Neural cell (in vitro differentiated cells): ENCODE data around the gene RNASE7.

Experiments used
- CTCF ChIP-seq: fragments of 450-650 bp; IDR thresholded peaks from 2 replicates; pipeline ENCODE4 v1.5.1; 2014; ENCODE audit warnings: antibody characterized with exemption, mild to moderate bottlenecking, moderate library complexity; ENCODE audit not compliant: poor library complexity, severe bottlenecking
- MXI1 ChIP-seq: fragments of 450-650 bp; conservative IDR thresholded peaks from 2 replicates; pipeline ENCODE4 v1.6.1; 2014; ENCODE audit warnings: antibody characterized with exemption, mild to moderate bottlenecking; ENCODE audit not compliant: poor library complexity, severe bottlenecking

- TF ChIP-seq MXI1, result no peak
- no peak for TF ChIP-seq CTCF
These were observed 33.7 kb downstream of the RNASE7 start for GRCh38 chr14:21075719-21076437.
